Smooth muscle cell (in vitro differentiated cells): Measurements from ENCODE around the gene AQP12A. TPM values are rescaled to one million over a fixed set of nuclear protein-coding genes. Genes with fewer than 3 reads are reported as not detected.
"Not testable (repeated sequence)": the region's sequence is repeated elsewhere in the genome, so short reads cannot be mapped to it uniquely, and the experiment has no call there.

Source experiments
- DNase-seq: peaks from one replicate; lab custom pipeline; 2025; ENCODE audit not compliant: unreplicated experiment; lab: John Stamatoyannopoulos, UW
- H2AFZ ChIP-seq: fragments of 200-600 bp; sonication (generic); 2 replicates; pipeline ENCODE4 v1.6.0; 2016; ENCODE audit warnings: antibody characterized with exemption, low read depth, mild to moderate bottlenecking
- H3F3A ChIP-seq: fragments of 200-600 bp; sonication (generic); 2 replicates; pipeline ENCODE4 v1.6.0; 2017; ENCODE audit warnings: antibody characterized with exemption, low read depth
- H3K27ac ChIP-seq: fragments of 200-600 bp; sonication (generic); 2 replicates; pipeline ENCODE4 v1.5.1; 2016; ENCODE audit warnings: low read depth, mild to moderate bottlenecking
- H3K27me3 ChIP-seq: fragments of 200-600 bp; sonication (generic); 2 replicates; pipeline ENCODE4 v1.6.1; 2016; ENCODE audit warnings: low read depth, mild to moderate bottlenecking
- H3K36me3 ChIP-seq: fragments of 200-600 bp; sonication (generic); 2 replicates; pipeline ENCODE4 v1.5.1; 2016; ENCODE audit warnings: low read depth
- H3K4me1 ChIP-seq: fragments of 200-600 bp; sonication (generic); 2 replicates; pipeline ENCODE4 v1.5.1; 2016; ENCODE audit warnings: low read depth
- H3K4me2 ChIP-seq: fragments of 200-600 bp; sonication (generic); 2 replicates; pipeline ENCODE4 v1.6.0; 2016; ENCODE audit warnings: mild to moderate bottlenecking
- H3K4me3 ChIP-seq: fragments of 200-600 bp; sonication (generic); 2 replicates; pipeline ENCODE4 v1.5.1; 2016; ENCODE audit warnings: mild to moderate bottlenecking
- H3K79me2 ChIP-seq: fragments of 200-600 bp; sonication (generic); 2 replicates; pipeline ENCODE4 v1.6.0; 2016; ENCODE audit warnings: low read depth, mild to moderate bottlenecking
- H3K9ac ChIP-seq: fragments of 200-600 bp; sonication (generic); 2 replicates; pipeline ENCODE4 v1.6.0; 2016; ENCODE audit warnings: low read depth
- H3K9me3 ChIP-seq: fragments of 200-600 bp; sonication (generic); replicated peaks from 2 replicates; pipeline ENCODE4 v1.5.1; 2016; ENCODE audit warnings: low read depth
- H4K20me1 ChIP-seq: fragments of 200-600 bp; sonication (generic); 2 replicates; pipeline ENCODE4 v1.6.0; 2016; ENCODE audit warnings: low read depth
- CTCF ChIP-seq: fragments of 200-600 bp; sonication (generic); IDR thresholded peaks from 2 replicates; pipeline ENCODE4 v1.5.1; 2017; ENCODE audit warnings: borderline replicate concordance, mild to moderate bottlenecking, antibody characterized with exemption; ENCODE audit not compliant: insufficient read depth, poor library complexity, severe bottlenecking
- WGBS: methylation state at CpG from one replicate; pipeline ENCODE4 v1.1.7; 2016; ENCODE audit warnings: low lambda C conversion rate; 5-methylcytosine and 5-hydroxymethylcytosine counted together
- polyA plus RNA-seq: library from polyadenylated mRNA; unstranded; fragments of >200 nt; fragmentation: Nextera tagmentation; extraction: Ambion mirVana; gene quantifications from 2 replicates; pipeline ENCODE4 v1.2.1, GENCODE V29; 2016
- total RNA-seq: library from RNA; depleted of rRNA; stranded (reverse); fragments of >200 nt; gene quantifications from 2 replicates; pipeline ENCODE4 v1.2.3, GENCODE V29; 2014

The AQP12A gene
- total and polyA plus RNA-seq, 2 experiments from 2014 or later: not detected

DNA sequence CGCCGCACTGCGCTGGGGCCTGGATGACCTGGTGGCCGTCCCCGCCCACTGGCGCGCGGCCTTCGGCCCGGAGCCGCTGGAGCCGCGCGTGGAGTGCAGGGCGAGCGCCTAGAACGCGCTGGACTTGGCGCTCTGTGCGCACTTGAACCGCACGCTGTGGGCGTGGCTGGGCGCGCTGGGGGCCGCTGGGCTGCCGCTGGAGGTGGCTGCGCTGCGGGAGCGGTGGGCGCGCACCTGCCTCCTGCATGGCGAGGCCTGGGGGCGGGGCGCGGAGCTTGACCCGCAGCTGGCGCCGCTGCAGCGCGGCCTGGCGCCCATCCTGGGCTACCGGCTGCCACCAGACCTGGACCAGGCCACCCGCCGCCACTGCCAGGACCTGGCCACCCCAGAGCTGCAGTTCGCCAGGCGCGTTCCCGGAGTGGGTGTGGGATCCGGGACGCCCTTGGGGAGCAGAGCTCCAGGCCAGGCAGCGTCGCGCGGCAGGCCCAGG is 18.9 kb upstream of the AQP12A start:
- TF ChIP-seq CTCF: no peak
- Histone ChIP-seq H3K27me3 (peaks cover 17% of the 10 kb centered on the region), H3K4me3 (no peak overlapping the region), H3K36me3 (no peaks in the 10 kb centered on the region), H3F3A (no peaks in the 10 kb centered on the region), H4K20me1 (no peaks in the 10 kb centered on the region), H3K79me2 (no peaks in the 10 kb centered on the region), H2AFZ (no peak overlapping the region), H3K27ac (no peak overlapping the region), H3K4me1 (no peaks in the 10 kb centered on the region), H3K9ac (no peak overlapping the region), H3K9me3 (no peaks in the 10 kb centered on the region), H3K4me2 (no peak overlapping the region)
- no peak for DNase-seq
- 71% methylated on average over 55 of the region's 55 CpGs for WGBS

DNA sequence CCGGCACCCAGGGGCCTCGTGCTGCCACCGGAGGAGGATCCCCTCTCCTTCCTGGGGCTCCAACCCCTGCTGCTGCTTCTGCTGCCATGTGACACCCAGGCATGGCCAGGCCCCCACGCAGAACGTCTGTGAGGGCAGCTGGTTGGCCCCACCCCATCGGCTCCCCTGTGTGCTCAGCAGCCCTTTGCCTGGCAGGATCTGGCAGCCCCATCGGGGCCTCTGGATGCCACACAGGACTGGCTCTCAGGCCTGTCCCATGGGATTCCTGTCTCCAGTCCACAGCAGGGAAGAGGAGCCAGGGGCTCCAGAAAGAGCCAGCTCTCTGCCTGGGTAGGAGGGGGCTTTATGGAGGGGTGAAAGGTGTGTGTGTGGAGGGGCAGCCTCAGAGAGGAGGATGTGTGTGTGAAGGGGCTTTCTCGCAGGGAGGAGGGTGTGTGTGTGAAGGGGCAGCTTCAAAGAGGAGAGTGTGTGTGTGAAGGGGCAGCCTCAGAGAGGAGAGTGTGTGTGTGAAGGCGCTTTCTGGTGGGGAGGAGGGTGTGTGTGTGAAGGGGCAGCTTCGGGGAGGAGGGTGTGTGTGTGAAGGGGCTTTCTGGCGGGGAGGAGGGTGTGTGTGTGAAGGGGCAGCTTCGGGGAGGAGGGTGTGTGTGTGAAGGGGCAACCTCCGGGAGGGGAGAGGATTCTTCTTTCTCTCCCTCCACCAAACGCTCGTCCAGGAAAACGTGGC is 17.0 kb upstream of the AQP12A start:
- H3K9ac ChIP-seq, H3K4me1 ChIP-seq: not testable (repeated sequence)

GRCh38 chr2:240675345-240675744 is 16.3 kb upstream of the AQP12A start:
- not testable (repeated sequence) for H3F3A ChIP-seq, H3K79me2 ChIP-seq, H3K9me3 ChIP-seq, H3K9ac ChIP-seq, H2AFZ ChIP-seq, H3K4me3 ChIP-seq, H3K4me1 ChIP-seq, DNase-seq, H4K20me1 ChIP-seq, H3K4me2 ChIP-seq, H3K36me3 ChIP-seq, H3K27ac ChIP-seq
- H3K27me3 ChIP-seq: peaks cover 15% of the 10 kb centered on the region
- WGBS: no CpG with 5 or more reads among the region's 24 CpGs

More for the DNA sequence above, 17.0 kb upstream of the AQP12A start:
- not testable (repeated sequence) for H3K4me2 ChIP-seq, H3K36me3 ChIP-seq, H2AFZ ChIP-seq, H3K9me3 ChIP-seq, DNase-seq, H4K20me1 ChIP-seq, H3F3A ChIP-seq, H3K4me3 ChIP-seq, H3K27ac ChIP-seq, H3K79me2 ChIP-seq
- peaks cover 17% of the 10 kb centered on the region for H3K27me3 ChIP-seq
- 66% methylated on average over 9 of the region's 16 CpGs for WGBS

- 93% methylated on average over 5 of the region's 14 CpGs for WGBS
- not testable (repeated sequence) for H3K4me3 ChIP-seq, DNase-seq, H4K20me1 ChIP-seq, H3K9ac ChIP-seq, H3K4me2 ChIP-seq, H3K79me2 ChIP-seq, H3K27ac ChIP-seq, H3K9me3 ChIP-seq, H3F3A ChIP-seq, H3K27me3 ChIP-seq, H2AFZ ChIP-seq, H3K36me3 ChIP-seq, H3K4me1 ChIP-seq
Measured at GRCh38 chr2:240678043-240678442, 13.6 kb upstream of the AQP12A start.

GRCh38 chr2:240678909-240679308 is 12.8 kb upstream of the AQP12A start:
- DNase-seq, H3K27ac ChIP-seq, H2AFZ ChIP-seq, H3K27me3 ChIP-seq, H3K36me3 ChIP-seq, H3K9me3 ChIP-seq, H3K4me2 ChIP-seq, H3K4me1 ChIP-seq, H3F3A ChIP-seq, H3K4me3 ChIP-seq, H4K20me1 ChIP-seq, H3K79me2 ChIP-seq, H3K9ac ChIP-seq: not testable (repeated sequence)
- WGBS: no CpG with 5 or more reads among the region's 19 CpGs

DNA sequence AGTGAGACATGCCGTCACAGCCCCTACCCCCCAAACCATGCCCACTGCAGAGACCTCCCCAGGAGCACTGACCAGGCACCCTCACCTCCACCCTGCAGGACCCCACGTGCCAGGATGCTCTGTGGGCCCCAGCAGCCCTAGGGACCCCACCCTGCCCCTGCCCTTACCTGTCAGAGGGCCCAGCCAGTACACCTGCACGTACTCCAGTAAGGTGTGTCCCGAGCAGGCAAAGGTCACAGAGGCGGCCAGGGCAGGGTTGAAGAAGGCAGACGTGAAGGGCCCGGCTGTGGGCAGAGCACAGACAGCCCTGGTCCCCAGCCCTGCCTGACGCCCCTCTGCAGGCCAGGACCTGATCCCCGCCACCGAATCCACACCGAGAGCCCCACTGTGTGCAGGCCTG is 11.5 kb upstream of the AQP12A start:
- not testable (repeated sequence) for H3K27ac ChIP-seq, H3K36me3 ChIP-seq, H3K4me1 ChIP-seq, DNase-seq, H3K4me3 ChIP-seq, H4K20me1 ChIP-seq, H3K27me3 ChIP-seq, H3F3A ChIP-seq, H3K9ac ChIP-seq, H3K9me3 ChIP-seq, H3K4me2 ChIP-seq, H2AFZ ChIP-seq, H3K79me2 ChIP-seq
- WGBS: 83% methylated on average over 1 of the region's 11 CpGs

- not testable (repeated sequence) for H3K36me3 ChIP-seq, H3K79me2 ChIP-seq, H3K9me3 ChIP-seq, H3F3A ChIP-seq, H3K27me3 ChIP-seq, H4K20me1 ChIP-seq, H3K27ac ChIP-seq, H3K4me1 ChIP-seq, H3K9ac ChIP-seq, H3K4me3 ChIP-seq, H2AFZ ChIP-seq, H3K4me2 ChIP-seq, DNase-seq
- 92% methylated on average over 34 of the region's 37 CpGs for WGBS
Measured at GRCh38 chr2:240682431-240683224, 9.0 kb upstream of the AQP12A start, which contains the start of gene AQP12B. AQP12B (minus strand) TSS chr2:240682885; CDS start chr2:240682837, 48 bp downstream.
